Gastroesophageal sphincter (tissue), 3 donors: ENCODE data around the gene ETV6.

Experiments used
- EP300 ChIP-seq: sonication (generic); formaldehyde crosslinking; IDR thresholded peaks from one replicate; pipeline ENCODE4 v1.6.1; 2017; ENCODE audit warnings: antibody characterized with exemption, mild to moderate bottlenecking
- TF ChIP-seq, protein P1 (sequence below), 4 experiments: fragments of 200-600 bp in 2 of 4; fragments of 450-650 bp in 2 of 4; sonication (generic) in 1 of 4; IDR thresholded peaks; one replicate each; pipeline ENCODE4 v1.5.1; 2017 to 2019; ENCODE audit warnings: antibody characterized with exemption in 4 of 4, mild to moderate bottlenecking in 2 of 4, moderate library complexity in 2 of 4

DNA sequence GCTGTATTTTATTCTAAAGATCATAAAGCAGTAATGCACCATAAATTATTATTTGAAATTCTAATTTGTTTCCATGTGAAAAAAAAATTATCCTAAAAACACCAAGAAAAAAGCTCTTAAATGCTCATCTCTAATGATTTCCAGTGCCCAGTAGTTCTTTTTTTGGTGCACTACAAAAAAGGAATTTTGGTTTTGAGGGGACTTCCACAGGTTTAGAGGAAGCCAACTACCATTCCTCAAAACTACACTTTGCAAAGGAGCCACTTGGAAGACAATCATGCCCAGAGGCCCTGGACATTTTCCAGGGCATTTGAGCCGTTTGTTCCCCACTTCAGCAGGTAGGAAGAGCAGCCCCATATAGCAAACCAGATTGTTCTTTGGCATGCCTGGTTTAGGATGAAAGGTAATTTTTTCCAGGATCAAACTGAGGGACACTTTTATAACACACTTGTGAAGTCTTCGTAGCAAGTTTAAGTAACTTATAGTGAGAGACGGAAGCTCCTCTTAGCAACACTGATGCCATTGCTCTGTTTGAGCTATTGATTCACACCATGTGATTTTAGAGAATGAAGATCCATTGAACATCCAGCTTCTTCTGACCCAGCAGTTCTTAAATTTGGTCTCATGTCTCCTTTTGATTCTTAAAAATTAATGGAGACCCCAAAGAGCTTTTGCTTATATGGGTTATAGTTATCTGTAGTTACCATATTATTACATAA, 187.9 kb downstream of the ETV6 start:
- no peak for TF ChIP-seq EP300
- TF ChIP-seq, protein P1, sequence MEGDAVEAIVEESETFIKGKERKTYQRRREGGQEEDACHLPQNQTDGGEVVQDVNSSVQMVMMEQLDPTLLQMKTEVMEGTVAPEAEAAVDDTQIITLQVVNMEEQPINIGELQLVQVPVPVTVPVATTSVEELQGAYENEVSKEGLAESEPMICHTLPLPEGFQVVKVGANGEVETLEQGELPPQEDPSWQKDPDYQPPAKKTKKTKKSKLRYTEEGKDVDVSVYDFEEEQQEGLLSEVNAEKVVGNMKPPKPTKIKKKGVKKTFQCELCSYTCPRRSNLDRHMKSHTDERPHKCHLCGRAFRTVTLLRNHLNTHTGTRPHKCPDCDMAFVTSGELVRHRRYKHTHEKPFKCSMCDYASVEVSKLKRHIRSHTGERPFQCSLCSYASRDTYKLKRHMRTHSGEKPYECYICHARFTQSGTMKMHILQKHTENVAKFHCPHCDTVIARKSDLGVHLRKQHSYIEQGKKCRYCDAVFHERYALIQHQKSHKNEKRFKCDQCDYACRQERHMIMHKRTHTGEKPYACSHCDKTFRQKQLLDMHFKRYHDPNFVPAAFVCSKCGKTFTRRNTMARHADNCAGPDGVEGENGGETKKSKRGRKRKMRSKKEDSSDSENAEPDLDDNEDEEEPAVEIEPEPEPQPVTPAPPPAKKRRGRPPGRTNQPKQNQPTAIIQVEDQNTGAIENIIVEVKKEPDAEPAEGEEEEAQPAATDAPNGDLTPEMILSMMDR (IDR thresholded peaks at IDR 0.05) = no peak
